Tibial artery (tissue), 4 donors: ENCODE results near the gene SMARCA4.

Source experiments
- DNase-seq, 2 donors: peaks; one replicate each; pipeline ENCODE4 v3.0.0-alpha.2; 2019
- H3K27ac ChIP-seq, 2 donors: fragments of 200-600 bp; sonication (generic) in 1 of 2; 1 replicate in 1 of 2; 2 replicates in 1 of 2; pipeline ENCODE4 v1.5.1; 2018 to 2019; ENCODE audit warnings: mild to moderate bottlenecking in 1 of 2
- H3K27me3 ChIP-seq, 2 donors: fragments of 200-600 bp; sonication (generic) in 1 of 2; one replicate each; pipeline versions ENCODE4 v1.5.1 to v1.6.0; 2016 to 2019
- H3K36me3 ChIP-seq, 3 donors: fragments of 200-600 bp; sonication (generic) in 2 of 3; one replicate each; pipeline ENCODE4 v1.5.1; 2016 to 2019; ENCODE audit warnings: mild to moderate bottlenecking in 2 of 3
- H3K4me1 ChIP-seq, 4 donors: fragments of 200-600 bp; sonication (generic) in 2 of 4; 1 replicate in 3 of 4; 2 replicates in 1 of 4; pipeline ENCODE4 v1.5.1; 2016 to 2019
- H3K4me3 ChIP-seq, 2 donors: fragments of 200-600 bp; sonication (generic) in 1 of 2; 1 replicate in 1 of 2; 2 replicates in 1 of 2; pipeline ENCODE4 v1.5.1; 2018 to 2019; ENCODE audit warnings: mild to moderate bottlenecking in 2 of 2
- H3K9me3 ChIP-seq, 3 donors: fragments of 200-600 bp; sonication (generic) in 1 of 3; one replicate each; pipeline ENCODE4 v1.5.1; 2016 to 2019
- CTCF ChIP-seq, 2 experiments: fragments of 200-600 bp in 1 of 2; fragments of 450-650 bp in 1 of 2; IDR thresholded peaks; one replicate each; pipeline ENCODE4 v1.5.1; 2017 to 2019; ENCODE audit warnings: antibody characterized with exemption in 2 of 2, mild to moderate bottlenecking in 1 of 2, moderate library complexity in 1 of 2
- intact Hi-C: fragments of 100-400 bp; cut with DNase I; formaldehyde crosslinking; loops from one replicate; pipeline ENCODE4 v1.15.0; 2023; ENCODE audit warnings: low total_unique reads

Gene SMARCA4

GRCh38 chr19:11023016-11023415, 62.2 kb downstream of the SMARCA4 start:
- H3K4me3 ChIP-seq, result no peak overlapping the region
- no peak for TF ChIP-seq CTCF (IDR thresholded peaks at IDR 0.05)
- peaks cover 0 to 1% (median 0%) of the 10 kb centered on the region in 4 donors for H3K4me1 ChIP-seq
- no peak overlapping the region for H3K27ac ChIP-seq
- H3K36me3 ChIP-seq, result peaks cover 91 to 100% (median 98%) of the 10 kb centered on the region in 3 donors
- intact Hi-C loops, result no loop called here
- H3K27me3 ChIP-seq, result no peaks in the 10 kb centered on the region
- H3K9me3 ChIP-seq, result no peaks in the 10 kb centered on the region
- DNase-seq, result no peak

GRCh38 chr19:11023710-11024109, 62.9 kb downstream of the SMARCA4 start:
- no peak for DNase-seq
- intact Hi-C loops, result no loop called here
- no peaks in the 10 kb centered on the region for H3K27me3 ChIP-seq
- H3K4me1 ChIP-seq, result no peaks in the 10 kb centered on the region
- no peak for TF ChIP-seq CTCF (IDR thresholded peaks at IDR 0.05)
- no peak overlapping the region for H3K4me3 ChIP-seq
- H3K36me3 ChIP-seq, result peaks cover 91 to 100% (median 98%) of the 10 kb centered on the region in 3 donors
- H3K27ac ChIP-seq, result no peak overlapping the region
- no peaks in the 10 kb centered on the region for H3K9me3 ChIP-seq

- intact Hi-C loops, result no loop called here
These were observed 63.4 kb downstream of the SMARCA4 start for GRCh38 chr19:11024259-11024658.

GRCh38 chr19:11025006-11025405, 64.2 kb downstream of the SMARCA4 start:
- TF ChIP-seq CTCF (IDR thresholded peaks at IDR 0.05), result no peak
- Histone ChIP-seq H3K4me1 (no peaks in the 10 kb centered on the region), H3K27ac (no peak overlapping the region), H3K27me3 (no peaks in the 10 kb centered on the region), H3K36me3 (peaks cover 93 to 100% (median 98%) of the 10 kb centered on the region in 3 donors), H3K9me3 (no peaks in the 10 kb centered on the region), H3K4me3 (no peak overlapping the region)
- intact Hi-C loops, result no loop called here
- DNase-seq, result no peak

More at GRCh38 chr19:11024259-11024658, 63.4 kb downstream of the SMARCA4 start:
- no peaks in the 10 kb centered on the region for H3K27me3 ChIP-seq
- no peak overlapping the region for H3K4me3 ChIP-seq
- H3K4me1 ChIP-seq, result no peaks in the 10 kb centered on the region
- no peaks in the 10 kb centered on the region for H3K9me3 ChIP-seq
- H3K36me3 ChIP-seq, result peaks cover 91 to 100% (median 98%) of the 10 kb centered on the region in 3 donors
- DNase-seq, result peak in 1 of 2 donors; percentile 61
- no peak overlapping the region for H3K27ac ChIP-seq
- TF ChIP-seq CTCF (IDR thresholded peaks at IDR 0.05), result no peak

- no peak for DNase-seq
- no peaks in the 10 kb centered on the region for H3K27me3 ChIP-seq
- intact Hi-C loops, result no loop called here
- no peak overlapping the region for H3K4me3 ChIP-seq
- H3K36me3 ChIP-seq, result peaks cover 96 to 100% (median 100%) of the 10 kb centered on the region in 3 donors
- no peaks in the 10 kb centered on the region for H3K9me3 ChIP-seq
- H3K27ac ChIP-seq, result no peak overlapping the region
- H3K4me1 ChIP-seq, result no peaks in the 10 kb centered on the region
- TF ChIP-seq CTCF (IDR thresholded peaks at IDR 0.05), result no peak
These were observed 64.6 kb downstream of the SMARCA4 start for GRCh38 chr19:11025445-11025844.

GRCh38 chr19:11025997-11026396, 65.2 kb downstream of the SMARCA4 start:
- no peak for DNase-seq
- Histone ChIP-seq H3K27ac (no peak overlapping the region), H3K27me3 (no peaks in the 10 kb centered on the region), H3K4me3 (no peak overlapping the region), H3K4me1 (no peaks in the 10 kb centered on the region), H3K9me3 (no peaks in the 10 kb centered on the region), H3K36me3 (peaks cover 96 to 100% (median 100%) of the 10 kb centered on the region in 3 donors)
- intact Hi-C loops, result no loop called here
- no peak for TF ChIP-seq CTCF (IDR thresholded peaks at IDR 0.05)
